IMR-90 (cell line): ENCODE measurements around the gene OPCML. TPM values are rescaled to one million over a fixed set of nuclear protein-coding genes. Genes with fewer than 3 reads are reported as not detected.

Experiments used
- ATAC-seq: fragments of 200-7000 bp; cut with Tn5 transposase; 2 replicates; pipeline ENCODE4 v1.9.1; 2020; ENCODE audit warnings: low read depth, mild to moderate bottlenecking, moderate library complexity
- BruUV-seq: library from RNA; stranded (reverse); fragments of 400-500 nt; replicated peaks from 2 replicates; lab custom pipeline; 2021; lab: Mats Ljungman, UMichigan
- CTCF ChIA-PET: fragments of 300-600 bp; formaldehyde crosslinking; extraction: SDS; loops from one replicate; lab custom pipeline; 2021; ENCODE audit warnings: antibody characterized with exemption; lab: Yijun Ruan, JAX
- POLR2A ChIA-PET: fragments of 300-600 bp; sonication (Branson Sonifier 250); formaldehyde crosslinking; loops from one replicate; lab custom pipeline; 2022; ENCODE audit warnings: antibody characterized with exemption; ENCODE audit not compliant: unreplicated experiment; lab: Charles Lee
- DNase-seq: peaks from one replicate; pipeline ENCODE4 v3.0.0; 2013
- H2AFZ ChIP-seq: replicated peaks from 2 replicates; pipeline ENCODE3; 2013; ENCODE audit warnings: low read length, mild to moderate bottlenecking; ENCODE audit not compliant: poor library complexity
- H2AK5ac ChIP-seq: 2 replicates; pipeline ENCODE4 v1.6.1; 2013; ENCODE audit warnings: low read depth, low read length, inconsistent platforms
- H2AK9ac ChIP-seq: replicated peaks from 2 replicates; pipeline ENCODE3; 2013; ENCODE audit warnings: mild to moderate bottlenecking, low read depth, low read length, moderate library complexity; ENCODE audit not compliant: poor library complexity
- H2BK120ac ChIP-seq: 2 replicates; pipeline ENCODE4 v1.6.1; 2013; ENCODE audit warnings: low read depth, low read length, inconsistent platforms
- H2BK15ac ChIP-seq: 3 replicates; pipeline ENCODE4 v1.6.1; 2013; ENCODE audit warnings: low read depth, low read length, inconsistent platforms
- H2BK20ac ChIP-seq: 2 replicates; pipeline ENCODE4 v1.6.1; 2013; ENCODE audit warnings: low read depth, mild to moderate bottlenecking, inconsistent platforms, low read length, moderate library complexity
- H2BK5ac ChIP-seq: 2 replicates; pipeline ENCODE4 v1.6.1; 2013; ENCODE audit warnings: mild to moderate bottlenecking, low read depth, low read length, inconsistent platforms; ENCODE audit not compliant: poor library complexity, severe bottlenecking
- H3K14ac ChIP-seq: replicated peaks from 2 replicates; pipeline ENCODE4 v1.6.1; 2013; ENCODE audit warnings: low read depth, low read length, inconsistent platforms
- H3K18ac ChIP-seq: 2 replicates; pipeline ENCODE4 v1.6.1; 2013; ENCODE audit warnings: low read depth, low read length, control low read depth
- H3K23ac ChIP-seq: 2 replicates; pipeline ENCODE4 v1.6.1; 2013; ENCODE audit warnings: low read depth, low read length, inconsistent platforms
- H3K27ac ChIP-seq: 2 replicates; pipeline ENCODE4 v1.5.1; 2013; ENCODE audit warnings: mild to moderate bottlenecking, control low read depth, low read length; ENCODE audit not compliant: insufficient read depth
- H3K27me3 ChIP-seq: 2 replicates; pipeline ENCODE4 v1.6.1; 2013; ENCODE audit warnings: low read length; ENCODE audit not compliant: control insufficient read depth, insufficient read depth
- H3K36me3 ChIP-seq: 2 replicates; pipeline ENCODE4 v1.6.1; 2013; ENCODE audit warnings: low read length, mixed read lengths; ENCODE audit not compliant: control insufficient read depth, insufficient read depth
- H3K4ac ChIP-seq: 2 replicates; pipeline ENCODE4 v1.6.1; 2013; ENCODE audit warnings: low read depth, low read length, inconsistent platforms
- H3K4me1 ChIP-seq: 2 replicates; pipeline ENCODE4 v1.6.1; 2013; ENCODE audit warnings: low read length, mixed read lengths; ENCODE audit not compliant: control insufficient read depth, insufficient read depth
- H3K4me2 ChIP-seq: 2 replicates; pipeline ENCODE4 v1.6.1; 2013; ENCODE audit warnings: low read depth, mild to moderate bottlenecking, control low read depth, low read length, moderate library complexity
- H3K4me3 ChIP-seq: 2 replicates; pipeline ENCODE4 v1.5.1; 2013; ENCODE audit warnings: low read depth, mild to moderate bottlenecking, control low read depth, low read length, moderate library complexity; ENCODE audit not compliant: insufficient read depth
- H3K56ac ChIP-seq: 2 replicates; pipeline ENCODE4 v1.6.1; 2013; ENCODE audit warnings: low read length, inconsistent platforms; ENCODE audit not compliant: insufficient read depth; ENCODE audit errors: extremely low read depth
- H3K79me1 ChIP-seq, 2 experiments: 2 replicates each; pipeline ENCODE4 v1.6.1; 2013; ENCODE audit warnings: low read length in 2 of 2, inconsistent platforms in 1 of 2, low read depth in 1 of 2
- H3K9ac ChIP-seq: 2 replicates; pipeline ENCODE4 v1.6.1; 2013; ENCODE audit warnings: low read depth, low read length, control low read depth
- H3K9me1 ChIP-seq: 2 replicates; pipeline ENCODE4 v1.6.1; 2013; ENCODE audit warnings: low read length, inconsistent platforms; ENCODE audit not compliant: insufficient read depth
- H3K9me3 ChIP-seq: 2 replicates; pipeline ENCODE4 v1.6.1; 2013; ENCODE audit warnings: low read length; ENCODE audit not compliant: control insufficient read depth, insufficient read depth
- H4K20me1 ChIP-seq: 2 replicates; pipeline ENCODE4 v1.6.1; 2013; ENCODE audit warnings: low read length, inconsistent platforms; ENCODE audit not compliant: insufficient read depth
- H4K5ac ChIP-seq: 2 replicates; pipeline ENCODE4 v1.6.1; 2013; ENCODE audit warnings: mild to moderate bottlenecking, low read depth, low read length, control low read depth
- H4K8ac ChIP-seq, 2 experiments: 2 replicates each; pipeline ENCODE4 v1.6.1; 2013; ENCODE audit warnings: low read depth in 2 of 2, low read length in 2 of 2, control low read depth in 1 of 2, inconsistent platforms in 1 of 2
- H4K91ac ChIP-seq: 2 replicates; pipeline ENCODE4 v1.6.1; 2013; ENCODE audit warnings: low read depth, low read length, inconsistent platforms; ENCODE audit not compliant: insufficient read depth
- FOS ChIP-seq: fragments of 150-350 bp; IDR thresholded peaks from 2 replicates; pipeline ENCODE4 v1.6.1; 2016; ENCODE audit warnings: low read depth, low read length
- WGBS, 2 experiments: methylation state at CpG; one replicate each; pipeline versions ENCODE4 v1.1.5 to v1.1.7; 2013; ENCODE audit warnings: missing lambda C conversion rate in 2 of 2; ENCODE audit not compliant: insufficient read length in 1 of 2; ENCODE audit errors: extremely low coverage in 2 of 2; 5-methylcytosine and 5-hydroxymethylcytosine counted together
- dilution Hi-C: fragments of 300-500 bp; cut with HindIII; formaldehyde crosslinking; loops from one replicate; pipeline ENCODE4 v1.14.3; 2018; ENCODE audit warnings: low sequenced_read_pairs; ENCODE audit not compliant: unreplicated experiment
- in situ Hi-C: fragments of 300-500 bp; cut with MboI; formaldehyde crosslinking; loops from 3 replicates; pipeline ENCODE4 v1.14.3; 2019; ENCODE audit warnings: low sequenced_read_pairs, inconsistent platforms, mixed read lengths
- intact Hi-C: fragments of 100-400 bp; cut with micrococcal nuclease; formaldehyde crosslinking; loops from 2 replicates; pipeline ENCODE4 v1.10.0; 2022
- polyA plus RNA-seq, 3 experiments: library from polyadenylated mRNA; depleted of rRNA; stranded (reverse); fragments of >200 nt; gene quantifications; 2 replicates each; pipeline ENCODE4 v1.2.3, GENCODE V29; 2012; ENCODE audit warnings: low replicate concordance in 1 of 3
- total RNA-seq: library from RNA; depleted of rRNA; stranded (reverse); fragments of >200 nt; gene quantifications from 2 replicates; pipeline ENCODE4 v1.2.3, GENCODE V29; 2012
- TF ChIP-seq, protein P1 (sequence below): fragments of 150-350 bp; IDR thresholded peaks from 2 replicates; pipeline ENCODE4 v1.6.1; 2017; ENCODE audit warnings: mild to moderate bottlenecking, antibody characterized with exemption, low read length, low read depth

Gene OPCML
- total and polyA plus RNA-seq, 2 of the 4 experiments (the other 2 are of a cell fraction), result under 0.01 to 2.6 TPM

DNA sequence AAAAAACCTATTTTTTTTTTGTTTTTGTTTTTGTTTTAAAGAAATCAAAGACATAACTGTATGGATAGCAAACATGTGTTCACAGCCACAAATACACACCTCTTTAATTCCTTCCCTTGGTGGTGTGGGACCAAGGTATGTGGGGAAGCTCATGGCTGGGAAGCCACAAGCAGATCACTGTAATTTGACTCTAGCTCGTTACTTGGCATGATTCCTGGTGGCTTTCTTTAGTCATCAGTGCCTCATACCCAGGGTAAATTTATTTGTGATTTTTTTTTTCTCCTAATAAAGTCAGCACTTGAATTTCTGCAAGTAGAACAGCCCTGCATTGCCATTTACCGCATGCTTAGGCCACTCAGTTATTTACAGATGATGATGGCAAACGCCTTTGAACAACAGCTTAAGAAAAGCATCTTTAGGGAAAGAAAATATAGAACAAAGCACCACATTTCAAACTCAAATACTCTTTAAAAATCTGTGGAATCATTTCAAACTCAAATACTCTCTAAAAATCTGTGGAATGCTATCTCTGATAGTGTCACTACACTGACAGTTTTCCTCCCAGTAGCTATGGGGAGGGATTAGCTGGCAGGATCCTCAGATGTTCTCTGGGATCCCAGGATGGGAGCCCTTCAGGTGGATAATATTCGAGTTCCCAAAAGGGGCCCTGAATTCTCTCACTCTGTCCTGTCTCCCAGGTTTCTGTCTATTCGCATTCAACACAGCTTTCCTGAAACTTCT lies 687.2 kb downstream of the OPCML start:
- dilution Hi-C loops, result no loop called here
- H2BK20ac ChIP-seq, result no peak overlapping the region
- H2AK5ac ChIP-seq, result no peak overlapping the region
- no peak overlapping the region for H3K27ac ChIP-seq
- no peak overlapping the region for H2AFZ ChIP-seq
- H3K4ac ChIP-seq, result no peak overlapping the region
- no peak overlapping the region for H4K8ac ChIP-seq
- no peak overlapping the region for H3K56ac ChIP-seq
- no peak overlapping the region for H3K18ac ChIP-seq
- no peak overlapping the region for H4K91ac ChIP-seq
- no peak overlapping the region for H2AK9ac ChIP-seq
- H4K20me1 ChIP-seq, result no peaks in the 10 kb centered on the region
- no TSS peak for BruUV-seq
- no peak overlapping the region for H3K9ac ChIP-seq
- no peak overlapping the region for H3K4me2 ChIP-seq
- H3K9me1 ChIP-seq, result no peaks in the 10 kb centered on the region; the same call in 1 of the 2 replicates
- H3K79me1 ChIP-seq, result no peaks in the 10 kb centered on the region
- WGBS, 2 experiments, result no CpG with 5 or more reads among the region's 5 CpGs
- peak; percentile 96 for DNase-seq
- no peaks in the 10 kb centered on the region for H3K4me1 ChIP-seq
- in situ Hi-C loops, result no loop called here
- H3K9me3 ChIP-seq, result no peaks in the 10 kb centered on the region
- ChIA-PET POLR2A (no interaction called here), CTCF (interaction anchor here (0.6 to 1.4 kb wide), 5 partner anchors 25 to 1194 kb away, joined by 3 to 6 read pairs (median 4); no protein-coding TSS in a partner anchor)
- H2BK15ac ChIP-seq, result no peak overlapping the region
- peak; percentile 17; the same call in 1 of the 2 replicates for TF ChIP-seq FOS
- TF ChIP-seq, protein P1, sequence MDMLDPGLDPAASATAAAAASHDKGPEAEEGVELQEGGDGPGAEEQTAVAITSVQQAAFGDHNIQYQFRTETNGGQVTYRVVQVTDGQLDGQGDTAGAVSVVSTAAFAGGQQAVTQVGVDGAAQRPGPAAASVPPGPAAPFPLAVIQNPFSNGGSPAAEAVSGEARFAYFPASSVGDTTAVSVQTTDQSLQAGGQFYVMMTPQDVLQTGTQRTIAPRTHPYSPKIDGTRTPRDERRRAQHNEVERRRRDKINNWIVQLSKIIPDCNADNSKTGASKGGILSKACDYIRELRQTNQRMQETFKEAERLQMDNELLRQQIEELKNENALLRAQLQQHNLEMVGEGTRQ, result no peak
- H3K14ac ChIP-seq, result no peak overlapping the region
- H3K4me3 ChIP-seq, result no peak overlapping the region
- intact Hi-C loops, result no loop called here
- no peaks in the 10 kb centered on the region for H3K36me3 ChIP-seq
- no peak overlapping the region for H3K23ac ChIP-seq
- 0 out of 2 replicates have a peak overlapping the region, but pooled peaks have one; percentile 18 for H2BK120ac ChIP-seq
- H4K5ac ChIP-seq, result no peak overlapping the region
- peaks cover 2% of the 10 kb centered on the region; the same call in 1 of the 2 replicates for H3K27me3 ChIP-seq
- ATAC-seq, result peak; percentile 94
- no peak overlapping the region for H2BK5ac ChIP-seq
